GM12891 (cell line): ENCODE measurements around the gene OR7A10.

ENCODE experiments used
- POLR2A ChIP-seq: IDR thresholded peaks from 2 replicates; pipeline ENCODE4 v1.6.1; 2011; ENCODE audit warnings: low read depth, low read length, control low read depth
- SPI1 ChIP-seq: IDR thresholded peaks from 2 replicates; pipeline ENCODE4 v1.6.1; 2011; ENCODE audit warnings: low read depth, low read length, control low read depth
- TAF1 ChIP-seq: IDR thresholded peaks from 2 replicates; pipeline ENCODE4 v1.6.1; 2011; ENCODE audit warnings: low read depth, low read length, control low read depth

GRCh38 chr19:14804765-14805164 lies 44.0 kb downstream of the OR7A10 start:
- TF ChIP-seq POLR2A (no peak), TAF1 (no peak), SPI1 (no peak)
